Hematopoietic multipotent progenitor cell treated with erythropoietin and hydrocortisone succinate and interleukin-3 and kit ligand, for 4 days (in vitro differentiated cells): ENCODE results near the gene NFIX.
"Not testable (repeated sequence)": the region's sequence is repeated elsewhere in the genome, so short reads cannot be mapped to it uniquely, and the experiment has no call there.

Experiments
- DNase-seq: peaks from one replicate; pipeline ENCODE4 v3.0.0-alpha.2; 2015

NFIX gene

GRCh38 chr19:12994701-12995595 is at the start of gene NFIX:
NFIX (plus strand) TSS chr19:12995475; CDS start chr19:12995838, 363 bp downstream.
- DNase-seq, result peak; percentile 83

GRCh38 chr19:12945479-12946091 is 49.7 kb upstream of the NFIX start, which contains the start of gene RAD23A:
RAD23A (plus strand) TSS chr19:12945862; CDS start chr19:12945949, 87 bp downstream.
- DNase-seq, result peak; percentile 99

GRCh38 chr19:12946092-12946721 is 49.1 kb upstream of the NFIX start:
- peak; percentile 87 for DNase-seq

GRCh38 chr19:12946731-12947496 is 48.4 kb upstream of the NFIX start:
- DNase-seq, result no peak

GRCh38 chr19:12947702-12948611 is 47.3 kb upstream of the NFIX start:
- peak; percentile 98 for DNase-seq

GRCh38 chr19:12948612-12949362 is 46.5 kb upstream of the NFIX start:
- no peak for DNase-seq

- DNase-seq, result no peak
Observed at GRCh38 chr19:12949363-12950283, 45.7 kb upstream of the NFIX start.

- DNase-seq, result not testable (repeated sequence)
Observed at GRCh38 chr19:12952050-12952449, 43.2 kb upstream of the NFIX start.

GRCh38 chr19:12952488-12953137 is 42.7 kb upstream of the NFIX start:
- peak; percentile 49 for DNase-seq

- DNase-seq, result no peak
Observed at GRCh38 chr19:12953138-12953798, 42.0 kb upstream of the NFIX start.

- DNase-seq, result no peak
Observed at GRCh38 chr19:12953799-12954611, 41.3 kb upstream of the NFIX start.

GRCh38 chr19:12954612-12954962 is 40.7 kb upstream of the NFIX start:
- no peak for DNase-seq

GRCh38 chr19:12955575-12955974 is 39.7 kb upstream of the NFIX start:
- DNase-seq, result not testable (repeated sequence)

- DNase-seq, result no peak
Observed at GRCh38 chr19:12955996-12956395, 39.3 kb upstream of the NFIX start.

GRCh38 chr19:12956446-12957388 is 38.6 kb upstream of the NFIX start, which contains the start of gene GADD45GIP1:
GADD45GIP1 (minus strand) TSS chr19:12957223; CDS start chr19:12957212, 11 bp downstream.
- peak; percentile 93 for DNase-seq

GRCh38 chr19:12957389-12957952 is 37.8 kb upstream of the NFIX start:
- DNase-seq, result not testable (repeated sequence)
